Endothelial cell of umbilical vein (primary cell): Measurements from ENCODE around the gene GALNT2. TPM values are rescaled to one million over a fixed set of nuclear protein-coding genes. Genes with fewer than 3 reads are reported as not detected.

Experiments
- BruUV-seq: library from RNA; stranded (reverse); fragments of 400-500 nt; replicated peaks from 2 replicates; lab custom pipeline; 2021; lab: Mats Ljungman, UMichigan
- CTCF ChIA-PET: fragments of 300-600, 350-600 bp; sonication (Branson Sonifier 250); formaldehyde crosslinking; loops from one replicate; lab custom pipeline; 2021; ENCODE audit warnings: antibody characterized with exemption, inconsistent platforms; lab: Charles Lee
- POLR2A ChIA-PET: fragments of 300-600, 350-600 bp; sonication (Branson Sonifier 250); formaldehyde crosslinking; loops from one replicate; lab custom pipeline; 2021; ENCODE audit warnings: antibody characterized with exemption, inconsistent platforms; lab: Charles Lee
- DNase-seq: peaks from one replicate; pipeline ENCODE4 v3.0.0-alpha.2; 2011; ENCODE audit warnings: low read depth, low spot score
- FAIRE-seq: peaks from 2 replicates; lab custom pipeline; 2011; peaks lifted over from hg19 to GRCh38; lab: Jason Lieb, UNC
- H2AFZ ChIP-seq: 2 replicates; pipeline ENCODE4 v1.6.0; 2012; ENCODE audit warnings: low read depth, low read length, control low read depth, inconsistent platforms
- H3K27ac ChIP-seq: 2 replicates; pipeline ENCODE4 v1.5.1; 2011; ENCODE audit warnings: low read depth, mild to moderate bottlenecking, control low read depth, low read length, moderate library complexity; ENCODE audit not compliant: insufficient read depth
- H3K27me3 ChIP-seq, 2 experiments: 2 replicates each; pipeline versions ENCODE4 v1.6.0 to v1.6.1; 2011; ENCODE audit warnings: low read length in 2 of 2, mixed read lengths in 1 of 2; ENCODE audit not compliant: control insufficient read depth in 2 of 2, insufficient read depth in 2 of 2
- H3K36me3 ChIP-seq, 2 experiments: 2 replicates in 1 of 2; 3 replicates in 1 of 2; pipeline ENCODE4 v1.5.1; 2011; ENCODE audit warnings: low read length in 2 of 2, mild to moderate bottlenecking in 1 of 2, moderate library complexity in 1 of 2; ENCODE audit not compliant: control insufficient read depth in 2 of 2, insufficient read depth in 2 of 2; ENCODE audit errors: extremely low read depth in 1 of 2
- H3K4me1 ChIP-seq: 3 replicates; pipeline ENCODE4 v1.5.1; 2011; ENCODE audit warnings: mild to moderate bottlenecking, low read length; ENCODE audit not compliant: control insufficient read depth, insufficient read depth; ENCODE audit errors: extremely low read depth
- H3K4me2 ChIP-seq: 2 replicates; pipeline ENCODE4 v1.6.1; 2011; ENCODE audit warnings: low read length, control low read depth, mixed read lengths; ENCODE audit not compliant: insufficient read depth
- H3K4me3 ChIP-seq, 3 experiments: fragments of 200-600 bp in 1 of 3; sonication (generic), shearing (Covaris generic) in 1 of 3; replicated peaks in 1 of 3; 2 replicates each; pipeline ENCODE4 v1.5.1; 2011 to 2016; ENCODE audit warnings: control low read depth in 3 of 3, low read length in 3 of 3, mild to moderate bottlenecking in 2 of 3, inconsistent platforms in 1 of 3, low read depth in 1 of 3, moderate library complexity in 1 of 3; ENCODE audit not compliant: insufficient read depth in 1 of 3
- H3K79me2 ChIP-seq: 2 replicates; pipeline ENCODE4 v1.6.0; 2012; ENCODE audit warnings: low read length, inconsistent platforms; ENCODE audit not compliant: control insufficient read depth, insufficient read depth
- H3K9ac ChIP-seq: replicated peaks from 2 replicates; pipeline ENCODE3; 2011; ENCODE audit warnings: low read length, control low read depth; ENCODE audit not compliant: insufficient read depth; ENCODE audit errors: extremely low read depth
- H3K9me1 ChIP-seq: replicated peaks from 3 replicates; pipeline ENCODE4 v1.6.0; 2011; ENCODE audit warnings: mild to moderate bottlenecking, low read length; ENCODE audit not compliant: control insufficient read depth, insufficient read depth; ENCODE audit errors: extremely low read depth
- H3K9me3 ChIP-seq: replicated peaks from 2 replicates; pipeline ENCODE4 v1.5.1; 2012; ENCODE audit warnings: low read length, inconsistent platforms; ENCODE audit not compliant: control insufficient read depth, insufficient read depth
- H4K20me1 ChIP-seq: replicated peaks from 2 replicates; pipeline ENCODE3; 2011; ENCODE audit warnings: mild to moderate bottlenecking, low read length; ENCODE audit not compliant: control insufficient read depth, insufficient read depth; ENCODE audit errors: extremely low read depth
- EZH2 ChIP-seq: IDR thresholded peaks from 2 replicates; pipeline ENCODE4 v1.6.1; 2012; ENCODE audit warnings: borderline replicate concordance, low read depth, mild to moderate bottlenecking, moderate library complexity, low read length, inconsistent platforms; ENCODE audit not compliant: severe bottlenecking
- FOS ChIP-seq: IDR thresholded peaks from 2 replicates; pipeline ENCODE4 v1.6.1; 2011; ENCODE audit warnings: mild to moderate bottlenecking, low read length, moderate library complexity, borderline replicate concordance; ENCODE audit not compliant: insufficient read depth
- GATA2 ChIP-seq: IDR thresholded peaks from 2 replicates; pipeline ENCODE4 v1.7.0; 2011; ENCODE audit warnings: low read depth, mild to moderate bottlenecking, moderate library complexity, mixed read lengths, low read length; ENCODE audit not compliant: insufficient read length, insufficient read depth
- JUN ChIP-seq: IDR thresholded peaks from 2 replicates; pipeline ENCODE4 v1.6.1; 2011; ENCODE audit warnings: borderline replicate concordance, low read depth; ENCODE audit not compliant: insufficient read length, insufficient read depth
- MYC ChIP-seq: IDR thresholded peaks from one replicate; pipeline ENCODE4 v1.6.1; 2011; ENCODE audit warnings: mild to moderate bottlenecking, low read depth, low read length
- POLR2A ChIP-seq: IDR thresholded peaks from 2 replicates; pipeline ENCODE4 v1.6.1; 2012; ENCODE audit warnings: low read depth, mild to moderate bottlenecking, control low read depth, low read length
- POLR2AphosphoS5 ChIP-seq: IDR thresholded peaks from 2 replicates; pipeline ENCODE4 v1.6.1; 2012; ENCODE audit warnings: low read depth, mild to moderate bottlenecking, control low read depth, low read length, moderate library complexity; ENCODE audit not compliant: insufficient read depth
- dilution Hi-C: fragments of 300-500 bp; cut with MboI; formaldehyde crosslinking; loops from one replicate; pipeline ENCODE4 v1.15.0; 2019; ENCODE audit warnings: low sequenced_read_pairs; ENCODE audit not compliant: extremely low pct_ligation_motif_present
- intact Hi-C: fragments of 100-400 bp; cut with micrococcal nuclease; formaldehyde crosslinking; loops from one replicate; pipeline ENCODE4 v1.10.0; 2022
- polyA plus RNA-seq, 4 experiments: library from polyadenylated mRNA; depleted of rRNA in 3 of 4; stranded (reverse) in 3 of 4; unstranded in 1 of 4; fragments of >200 nt; gene quantifications; 2 replicates each; pipeline versions ENCODE4 v1.2.1 to v1.2.3, GENCODE V29; 2011 to 2012; ENCODE audit warnings: missing spikeins in 1 of 4
- total RNA-seq: library from RNA; stranded (reverse); gene quantifications from 2 replicates; pipeline ENCODE4 v1.2.3, GENCODE V29; 2021
- TF ChIP-seq, protein P1 (sequence below): IDR thresholded peaks from 2 replicates; pipeline ENCODE4 v1.6.1; 2011; ENCODE audit not compliant: insufficient read depth, insufficient read length

Gene GALNT2
- total and polyA plus RNA-seq, 2 donors (not counting 3 experiments of a cell fraction or from before 2014, with no cell fraction given) = 56.3 to 77.5 TPM

DNA sequence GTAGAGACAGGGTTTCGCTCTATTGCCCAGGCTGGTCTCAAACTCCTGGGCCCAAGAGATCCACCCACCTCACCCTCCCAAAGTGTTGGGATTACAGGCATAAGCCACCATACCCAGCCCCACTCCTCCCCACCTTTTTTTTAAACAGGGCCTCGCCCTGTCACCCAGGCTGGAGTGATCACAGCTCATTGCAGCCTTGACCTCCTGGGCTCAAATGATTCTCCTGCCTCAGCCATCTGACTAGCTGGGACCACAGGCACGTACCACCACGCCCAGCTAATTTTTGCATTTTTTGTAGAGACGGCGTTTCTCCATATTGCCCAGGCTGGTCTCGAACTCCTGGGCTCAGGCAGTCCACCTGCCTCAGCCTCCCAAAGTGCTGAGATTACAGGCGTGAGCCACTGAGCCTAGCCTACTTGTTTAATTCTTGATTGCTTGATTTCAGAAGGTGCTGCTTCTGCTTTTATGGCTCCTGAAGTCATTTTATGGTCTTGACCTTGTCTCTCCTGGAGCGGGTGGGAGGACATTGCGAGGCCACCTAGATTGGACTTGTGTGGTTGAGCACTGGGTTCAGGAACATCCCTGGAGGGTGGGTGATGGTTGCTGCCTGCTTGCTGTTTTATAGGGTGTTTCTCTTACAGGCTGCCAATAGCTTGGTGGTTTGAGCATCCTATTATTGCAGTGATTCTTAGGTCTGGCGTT is 81.9 kb downstream of the GALNT2 start:
- H3K4me3 ChIP-seq = no peak overlapping the region
- H2AFZ ChIP-seq = no peak overlapping the region
- TF ChIP-seq JUN = no peak
- TF ChIP-seq GATA2 = no peak
- TF ChIP-seq MYC = no peak
- TF ChIP-seq FOS = no peak
- TF ChIP-seq, protein P1, sequence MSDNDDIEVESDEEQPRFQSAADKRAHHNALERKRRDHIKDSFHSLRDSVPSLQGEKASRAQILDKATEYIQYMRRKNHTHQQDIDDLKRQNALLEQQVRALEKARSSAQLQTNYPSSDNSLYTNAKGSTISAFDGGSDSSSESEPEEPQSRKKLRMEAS = no peak
- TF ChIP-seq POLR2A = no peak
- TF ChIP-seq EZH2 = no peak
- no peak for TF ChIP-seq POLR2AphosphoS5
- H3K9ac ChIP-seq = no peak overlapping the region
- DNase-seq = no peak
- BruUV-seq = no TSS peak
- H3K9me1 ChIP-seq = no peaks in the 10 kb centered on the region
- dilution Hi-C loops (no loop called here), intact Hi-C loops (no loop called here)
- no peaks in the 10 kb centered on the region for H3K4me1 ChIP-seq
- no peak for FAIRE-seq
- no peak overlapping the region for H3K4me2 ChIP-seq
- no peaks in the 10 kb centered on the region for H3K36me3 ChIP-seq
- ChIA-PET POLR2A (no interaction called here), CTCF (no interaction called here)
- peaks cover 6% of the 10 kb centered on the region for H4K20me1 ChIP-seq
- H3K27ac ChIP-seq = no peak overlapping the region
- H3K79me2 ChIP-seq = peaks cover 1% of the 10 kb centered on the region
- no peaks in the 10 kb centered on the region for H3K27me3 ChIP-seq
- no peaks in the 10 kb centered on the region for H3K9me3 ChIP-seq
